Aorta (tissue), 5 donors: Measurements from ENCODE around the gene ANO9. TPM values are rescaled to one million over a fixed set of nuclear protein-coding genes. Genes with fewer than 3 reads are reported as not detected.
"Not testable (repeated sequence)": the region's sequence is repeated elsewhere in the genome, so short reads cannot be mapped to it uniquely, and the experiment has no call there.

Experiments used
- ATAC-seq: fragments of 200-7000 bp; cut with Tn5 transposase; one replicate; pipeline ENCODE4 v1.9.1; 2022; ENCODE audit warnings: moderate library complexity; ENCODE audit not compliant: low FRiP score
- DNase-seq, 2 donors: peaks; one replicate each; pipeline ENCODE4 v3.0.0-alpha.2; 2020
- H3K27ac ChIP-seq, 2 donors: one replicate each; pipeline ENCODE4 v1.5.1; 2013; ENCODE audit warnings: low read length in 2 of 2, mild to moderate bottlenecking in 2 of 2, moderate library complexity in 2 of 2, control low read depth in 1 of 2, inconsistent platforms in 1 of 2, low read depth in 1 of 2
- H3K27me3 ChIP-seq, 2 donors: one replicate each; pipeline ENCODE4 v1.6.1; 2013; ENCODE audit warnings: control low read depth in 1 of 2, low read length in 1 of 2, mild to moderate bottlenecking in 1 of 2, moderate library complexity in 1 of 2; ENCODE audit not compliant: insufficient read depth in 2 of 2, control insufficient read depth in 1 of 2
- H3K36me3 ChIP-seq, 2 donors: one replicate each; pipeline ENCODE4 v1.6.1; 2013; ENCODE audit warnings: control low read depth in 1 of 2, low read length in 1 of 2, mild to moderate bottlenecking in 1 of 2; ENCODE audit not compliant: insufficient read depth in 2 of 2, control insufficient read depth in 1 of 2
- H3K4me1 ChIP-seq, 2 donors: one replicate each; pipeline ENCODE4 v1.6.1; 2013; ENCODE audit warnings: low read length in 2 of 2, control low read depth in 1 of 2, mild to moderate bottlenecking in 1 of 2, moderate library complexity in 1 of 2; ENCODE audit not compliant: insufficient read depth in 2 of 2, control insufficient read depth in 1 of 2
- H3K4me3 ChIP-seq, 2 donors: one replicate each; pipeline ENCODE4 v1.5.1; 2013; ENCODE audit warnings: low read length in 2 of 2, control low read depth in 1 of 2, mild to moderate bottlenecking in 1 of 2
- H3K9me3 ChIP-seq: one replicate; pipeline ENCODE4 v1.6.1; 2013; ENCODE audit warnings: mild to moderate bottlenecking, low read length; ENCODE audit not compliant: control insufficient read depth
- WGBS, 2 donors: extraction: QIAGEN DNeasy Blood & Tissue Kit; methylation state at CpG; one replicate each; pipeline ENCODE4 v1.1.7; 2013; 5-methylcytosine and 5-hydroxymethylcytosine counted together
- intact Hi-C, 2 donors: fragments of 100-400 bp; cut with DNase I; formaldehyde crosslinking; loops; one replicate each; pipeline versions ENCODE4 v1.14.2 to v1.15.0; 2022
- polyA plus RNA-seq, 2 donors: library from polyadenylated mRNA; stranded (reverse); fragments of 200-250 nt; gene quantifications; one replicate each; pipeline ENCODE4 v1.2.3, GENCODE V29; 2013
- total RNA-seq, 2 donors: library from RNA; stranded (reverse); fragmentation: NEBNext Ultra II Directional; extraction: Animal tissue kit (Norgen Biotek cat#: 25700); gene quantifications; one replicate each; pipeline ENCODE4 v1.2.1, GENCODE V29; 2021
- donor health status: healthy with polysubstance abuse.
- donor health status: Bipolar disorder and iron deficiency.
- donor health status: DM: no; HTN: no; CAD: no.
- donor health status: DM: no; HTN: no; CAD: no.
- donor health status: DM: yes; HTN: yes; CAD: no.

Gene ANO9
- total and polyA plus RNA-seq, 4 donors, result 0.41 to 8.1 (median 2.0) TPM

DNA sequence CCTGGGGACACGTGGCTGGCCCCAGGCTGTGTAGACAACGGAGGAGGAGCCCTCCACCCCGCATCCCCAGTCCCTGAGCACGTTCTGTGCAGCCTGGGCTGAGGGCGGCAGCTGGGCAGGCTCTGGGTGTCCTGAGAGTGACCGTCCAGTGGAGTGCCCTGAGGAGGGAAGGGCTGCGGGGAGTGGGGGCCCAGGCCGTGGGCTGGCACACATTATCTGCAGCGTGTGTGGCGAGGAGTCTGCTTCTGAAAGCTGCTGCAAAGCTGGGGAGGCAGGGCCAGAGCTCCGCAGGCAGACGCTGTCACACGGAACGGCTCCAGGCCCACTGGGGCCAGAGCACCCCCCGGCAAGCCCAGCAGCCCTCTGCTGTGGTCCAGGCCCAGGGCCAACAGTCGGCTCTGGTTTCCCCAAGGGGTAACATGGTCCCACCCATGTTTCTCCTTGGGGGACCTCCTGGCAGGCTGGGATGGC lies 835 bp upstream of the ANO9 start:
- DNase-seq, result peak; percentile 42 to 53

GRCh38 chr11:441043-441417 lies 781 bp downstream of the ANO9 start:
- H3K27ac ChIP-seq, result no peak overlapping the region
- intact Hi-C loops, result no loop called here
- DNase-seq, result peak in 1 of 2 donors; percentile 67
- H3K36me3 ChIP-seq, result no peaks in the 10 kb centered on the region
- H3K4me3 ChIP-seq, result no peak overlapping the region
- no peaks in the 10 kb centered on the region for H3K9me3 ChIP-seq
- no peaks in the 10 kb centered on the region for H3K4me1 ChIP-seq
- no peak for ATAC-seq
- WGBS, 2 donors, result 59 to 63% methylated on average over 10 to 13 of the region's 13 CpGs
- H3K27me3 ChIP-seq, result no peaks in the 10 kb centered on the region

More for the DNA sequence above, 835 bp upstream of the ANO9 start:
- H3K27ac ChIP-seq, result no peak overlapping the region
- 49 to 58% methylated on average over 16 of the region's 16 CpGs for WGBS, 2 donors
- H3K36me3 ChIP-seq, result no peaks in the 10 kb centered on the region
- H3K4me3 ChIP-seq, result no peak overlapping the region
- H3K27me3 ChIP-seq, result no peaks in the 10 kb centered on the region
- intact Hi-C loops, result no loop called here
- no peaks in the 10 kb centered on the region for H3K9me3 ChIP-seq
- ATAC-seq, result no peak
- H3K4me1 ChIP-seq, result no peaks in the 10 kb centered on the region

DNA sequence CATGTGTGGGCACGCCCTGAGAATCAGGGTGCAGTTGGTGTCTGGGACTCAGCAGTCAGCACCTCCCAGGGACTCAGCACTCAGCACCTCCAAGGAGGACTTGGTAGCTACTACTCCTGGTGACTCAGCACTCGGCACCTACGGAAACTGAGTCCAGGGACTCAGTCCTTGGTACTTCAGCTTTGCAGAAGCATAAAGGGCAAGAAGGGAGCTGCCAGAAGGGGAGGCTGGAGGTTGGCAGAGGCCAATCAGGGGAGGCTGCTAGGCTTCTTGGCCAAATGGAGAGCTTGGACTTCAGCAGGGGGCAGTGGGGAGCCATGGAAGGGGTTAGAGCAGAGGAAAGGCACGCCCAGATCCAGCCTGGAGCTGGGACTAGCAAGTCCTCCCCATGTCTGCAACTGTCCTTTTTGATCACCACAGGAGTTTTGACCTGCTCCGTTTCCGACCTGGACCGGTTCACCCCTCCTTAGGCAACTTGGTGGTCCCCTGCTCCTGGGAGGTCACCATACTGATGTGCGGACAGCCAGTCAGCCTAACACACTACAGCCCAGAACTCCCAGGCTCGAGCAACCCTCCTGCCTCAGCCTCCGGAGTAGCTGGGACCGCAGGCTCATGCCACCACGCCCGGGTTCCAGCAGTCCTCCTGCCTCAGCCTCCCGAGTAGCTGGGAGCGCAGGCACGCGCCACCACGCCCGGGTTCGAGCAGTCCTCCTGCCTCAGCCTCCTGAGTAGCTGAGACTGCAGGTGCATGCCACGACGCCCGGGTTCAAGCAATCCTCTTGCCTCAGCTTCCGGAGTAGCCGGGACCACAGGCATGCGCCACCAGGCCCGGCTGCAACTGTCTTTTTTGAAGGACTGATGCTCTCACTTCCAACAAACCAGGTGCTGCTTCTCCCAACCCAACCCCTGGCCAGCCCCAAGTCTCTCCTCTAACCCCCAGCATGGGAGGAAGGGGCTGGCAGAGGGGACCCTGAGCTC lies 1.5 kb downstream of the ANO9 start:
- no peak for ATAC-seq
- Histone ChIP-seq H3K9me3 (no peaks in the 10 kb centered on the region), H3K36me3 (no peaks in the 10 kb centered on the region), H3K27ac (no peak overlapping the region), H3K27me3 (no peaks in the 10 kb centered on the region), H3K4me1 (no peaks in the 10 kb centered on the region), H3K4me3 (no peak overlapping the region)
- 86 to 88% methylated on average over 27 of the region's 27 CpGs for WGBS, 2 donors
- intact Hi-C loops, result no loop called here
- DNase-seq, result peak; percentile 59 to 68

DNA sequence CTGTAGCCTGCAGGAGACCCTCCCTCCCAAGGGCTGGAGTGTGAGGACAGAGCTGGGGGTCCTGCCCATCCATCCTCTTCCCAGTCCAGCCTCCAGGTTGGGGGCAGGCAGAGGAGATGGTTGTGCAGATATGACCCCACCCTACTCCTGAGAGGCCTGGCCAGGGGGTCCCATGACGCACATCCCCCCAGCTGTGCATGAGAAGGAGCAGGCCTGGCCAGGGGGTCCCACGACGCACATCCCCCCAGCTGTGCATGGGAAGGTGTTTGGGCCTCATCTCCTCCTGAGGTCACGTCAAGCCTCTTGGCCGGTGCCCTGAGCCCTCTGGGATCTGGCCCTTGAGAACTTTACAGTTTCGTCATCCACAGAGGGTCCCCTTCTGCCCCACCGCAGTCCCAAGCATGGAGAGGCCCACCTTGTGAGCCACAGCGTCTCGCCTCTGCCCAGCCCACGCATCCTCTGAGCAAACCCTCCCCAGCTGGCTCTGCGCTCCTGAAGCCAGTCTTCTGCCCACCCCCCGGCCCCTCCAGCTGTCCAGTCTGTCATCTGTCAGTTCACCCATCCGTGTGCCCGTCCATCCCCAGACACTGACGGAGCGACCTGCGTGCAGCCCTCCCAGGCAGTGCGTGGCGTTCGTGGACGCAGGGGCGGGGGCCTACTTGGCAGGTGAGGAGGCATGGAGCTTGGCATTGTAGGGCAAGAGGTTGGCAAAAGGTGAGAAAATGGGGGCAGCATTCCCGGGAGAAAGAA lies 2.3 kb downstream of the ANO9 start:
- Histone ChIP-seq H3K27ac (no peak overlapping the region), H3K27me3 (no peaks in the 10 kb centered on the region), H3K36me3 (no peaks in the 10 kb centered on the region), H3K4me1 (no peaks in the 10 kb centered on the region), H3K4me3 (no peak overlapping the region), H3K9me3 (no peaks in the 10 kb centered on the region)
- DNase-seq (peak; percentile 45 to 67), ATAC-seq (no peak)
- intact Hi-C loops, result no loop called here
- 85% methylated on average over 23 of the region's 23 CpGs for WGBS, 2 donors

DNA sequence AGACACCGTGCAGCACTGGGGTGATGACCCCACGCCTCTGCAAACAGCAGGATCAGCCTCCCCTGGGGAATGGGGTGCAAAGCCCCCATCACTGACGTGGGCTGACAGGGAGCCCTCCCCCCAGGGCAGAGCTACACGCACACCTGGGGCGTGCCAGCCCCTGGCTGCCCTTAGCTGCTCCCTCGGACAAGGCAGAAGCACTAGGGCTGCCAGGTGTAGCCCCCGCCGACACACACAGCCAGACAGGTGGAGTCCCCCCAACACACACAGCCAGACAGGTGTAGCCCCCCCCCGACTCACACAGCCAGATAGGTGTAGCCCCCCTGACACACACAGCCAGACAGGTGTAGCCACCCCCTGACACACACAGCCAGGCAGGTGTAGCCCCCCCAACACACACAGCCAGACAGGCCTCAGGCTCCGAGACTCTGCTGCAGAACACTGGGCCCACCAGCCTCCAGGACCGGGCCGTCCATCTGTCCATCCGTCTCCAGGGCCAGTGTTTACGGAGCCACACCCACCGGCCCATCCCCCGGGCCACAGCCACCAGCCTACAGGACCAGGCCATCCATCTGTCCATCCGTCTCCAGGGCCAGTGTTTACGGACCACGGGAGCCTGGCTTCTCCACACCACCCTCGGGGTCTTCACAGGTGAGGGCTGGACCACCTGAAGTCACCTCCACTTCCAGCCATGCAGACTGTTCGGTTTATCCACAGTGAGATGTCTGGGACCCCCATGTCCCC lies 3.5 kb downstream of the ANO9 start:
- no peaks in the 10 kb centered on the region for H3K9me3 ChIP-seq
- intact Hi-C loops, result no loop called here
- no peak overlapping the region for H3K27ac ChIP-seq
- H3K4me1 ChIP-seq, result no peaks in the 10 kb centered on the region
- 80 to 85% methylated on average over 21 of the region's 21 CpGs for WGBS, 2 donors
- no peak overlapping the region for H3K4me3 ChIP-seq
- ATAC-seq, result no peak
- H3K36me3 ChIP-seq, result no peaks in the 10 kb centered on the region
- H3K27me3 ChIP-seq, result no peaks in the 10 kb centered on the region
- DNase-seq, result no peak

DNA sequence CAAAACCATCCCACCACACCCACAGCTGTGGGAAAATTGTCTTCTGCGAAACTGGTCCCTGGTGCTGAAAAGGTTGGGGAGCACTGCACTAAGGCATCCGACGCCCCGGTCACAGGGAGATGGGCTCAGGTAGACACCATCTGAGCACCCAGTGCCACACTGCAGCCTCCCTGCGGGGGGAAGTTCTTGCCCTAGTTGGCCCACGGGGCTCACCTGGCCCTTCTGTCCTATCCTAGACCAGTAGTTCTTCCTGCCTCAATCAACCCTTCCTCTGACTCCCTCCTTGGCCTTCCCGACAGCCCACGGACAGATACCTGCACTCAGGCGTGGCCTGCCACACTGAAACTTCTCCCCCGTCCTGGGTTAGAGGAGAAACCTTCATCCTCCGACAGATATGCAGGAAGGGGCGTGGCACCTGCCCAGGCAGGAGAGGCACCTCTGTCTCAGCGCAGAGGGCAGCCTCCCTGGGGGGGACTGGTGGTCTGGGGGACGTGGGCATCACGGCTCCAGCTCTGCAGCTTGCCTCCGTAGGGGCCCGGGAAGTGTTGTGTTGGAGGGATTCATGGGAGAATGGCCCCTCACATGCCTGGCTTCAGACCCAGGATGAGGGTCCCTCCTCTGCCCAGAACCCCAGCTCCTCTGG lies 4.5 kb downstream of the ANO9 start:
- Histone ChIP-seq H3K4me3 (no peak overlapping the region), H3K4me1 (no peaks in the 10 kb centered on the region), H3K36me3 (no peaks in the 10 kb centered on the region), H3K27ac (no peak overlapping the region), H3K27me3 (no peaks in the 10 kb centered on the region), H3K9me3 (no peaks in the 10 kb centered on the region)
- 80 to 85% methylated on average over 17 of the region's 17 CpGs for WGBS, 2 donors
- DNase-seq (no peak), ATAC-seq (no peak)
- intact Hi-C loops, result no loop called here

DNA sequence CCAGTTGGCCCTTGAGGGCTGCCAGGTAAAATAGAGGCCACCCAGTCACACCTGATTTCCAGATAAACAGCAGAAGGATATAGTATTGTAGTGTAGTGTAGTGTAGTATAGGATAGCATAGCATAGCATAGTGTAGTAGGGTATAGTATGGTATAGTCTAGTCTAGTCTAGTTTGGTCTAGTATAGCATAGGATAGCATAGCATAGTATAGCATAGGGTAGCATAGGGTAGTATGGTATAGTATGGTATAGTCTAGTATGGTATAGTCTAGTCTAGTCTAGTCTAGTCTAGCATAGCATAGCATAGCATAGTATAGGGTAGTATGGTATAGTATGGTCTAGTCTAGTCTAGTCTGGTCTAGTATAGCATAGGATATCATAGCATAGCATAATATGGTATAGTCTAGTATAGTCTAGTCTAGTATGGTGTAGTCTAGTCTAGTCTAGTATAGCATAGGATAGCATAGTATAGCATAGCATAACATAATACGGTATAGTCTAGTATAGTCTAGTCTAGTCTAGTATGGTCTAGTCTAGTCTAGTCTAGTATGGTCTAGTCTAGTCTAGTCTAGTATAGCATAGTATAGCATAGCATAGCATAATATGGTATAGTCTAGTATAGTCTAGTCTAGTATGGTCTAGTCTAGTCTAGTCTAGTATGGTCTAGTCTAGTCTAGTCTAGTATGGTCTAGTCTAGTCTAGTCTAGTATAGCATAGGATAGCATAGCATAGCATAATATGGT lies 6.6 kb downstream of the ANO9 start:
- H3K4me1 ChIP-seq, intact Hi-C loops, ATAC-seq, H3K27ac ChIP-seq, H3K36me3 ChIP-seq, H3K27me3 ChIP-seq, H3K9me3 ChIP-seq, DNase-seq, H3K4me3 ChIP-seq: not testable (repeated sequence)
- 99 to 100% methylated on average over 1 of the region's 1 CpG for WGBS, 2 donors
